C4-2B (cell line): ENCODE data around the gene PLCL2.

Source experiments
- ZFX ChIP-seq: fragments of 450-650 bp; IDR thresholded peaks from 2 replicates; pipeline ENCODE4 v1.6.1; 2017
- TF ChIP-seq, protein P1 (sequence below): fragments of 450-650 bp; conservative IDR thresholded peaks from 2 replicates; pipeline ENCODE4 v1.5.1; 2017; ENCODE audit warnings: mild to moderate bottlenecking

DNA sequence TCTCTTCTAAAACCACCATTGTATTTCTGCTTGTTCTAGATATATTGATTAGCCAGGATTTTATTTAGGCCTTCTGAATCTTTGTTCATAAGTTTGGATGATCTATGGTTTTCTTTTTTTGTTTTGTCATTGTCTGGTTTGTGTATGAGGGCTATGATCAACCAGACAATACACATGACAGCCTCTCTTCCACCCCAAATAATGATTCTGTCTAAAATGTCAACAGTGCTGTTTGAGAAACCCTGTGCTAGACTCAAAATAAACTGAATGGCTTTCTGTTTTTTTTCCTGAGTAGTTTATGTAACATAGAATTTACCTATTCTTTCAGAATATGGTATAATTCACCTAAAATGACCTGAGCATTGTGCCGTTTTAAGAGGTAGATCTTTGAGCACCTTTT, 66.1 kb downstream of the PLCL2 start:
- TF ChIP-seq, protein P1, sequence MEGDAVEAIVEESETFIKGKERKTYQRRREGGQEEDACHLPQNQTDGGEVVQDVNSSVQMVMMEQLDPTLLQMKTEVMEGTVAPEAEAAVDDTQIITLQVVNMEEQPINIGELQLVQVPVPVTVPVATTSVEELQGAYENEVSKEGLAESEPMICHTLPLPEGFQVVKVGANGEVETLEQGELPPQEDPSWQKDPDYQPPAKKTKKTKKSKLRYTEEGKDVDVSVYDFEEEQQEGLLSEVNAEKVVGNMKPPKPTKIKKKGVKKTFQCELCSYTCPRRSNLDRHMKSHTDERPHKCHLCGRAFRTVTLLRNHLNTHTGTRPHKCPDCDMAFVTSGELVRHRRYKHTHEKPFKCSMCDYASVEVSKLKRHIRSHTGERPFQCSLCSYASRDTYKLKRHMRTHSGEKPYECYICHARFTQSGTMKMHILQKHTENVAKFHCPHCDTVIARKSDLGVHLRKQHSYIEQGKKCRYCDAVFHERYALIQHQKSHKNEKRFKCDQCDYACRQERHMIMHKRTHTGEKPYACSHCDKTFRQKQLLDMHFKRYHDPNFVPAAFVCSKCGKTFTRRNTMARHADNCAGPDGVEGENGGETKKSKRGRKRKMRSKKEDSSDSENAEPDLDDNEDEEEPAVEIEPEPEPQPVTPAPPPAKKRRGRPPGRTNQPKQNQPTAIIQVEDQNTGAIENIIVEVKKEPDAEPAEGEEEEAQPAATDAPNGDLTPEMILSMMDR: no peak
- TF ChIP-seq ZFX: no peak
